Endothelial cell of umbilical vein (primary cell): Measurements from ENCODE around the gene RILP. TPM values are rescaled to one million over a fixed set of nuclear protein-coding genes. Genes with fewer than 3 reads are reported as not detected.

ENCODE experiments used
- BruUV-seq: library from RNA; stranded (reverse); fragments of 400-500 nt; replicated peaks from 2 replicates; lab custom pipeline; 2021; lab: Mats Ljungman, UMichigan
- CTCF ChIA-PET: fragments of 300-600, 350-600 bp; sonication (Branson Sonifier 250); formaldehyde crosslinking; loops from one replicate; lab custom pipeline; 2021; ENCODE audit warnings: antibody characterized with exemption, inconsistent platforms; lab: Charles Lee
- POLR2A ChIA-PET: fragments of 300-600, 350-600 bp; sonication (Branson Sonifier 250); formaldehyde crosslinking; loops from one replicate; lab custom pipeline; 2021; ENCODE audit warnings: antibody characterized with exemption, inconsistent platforms; lab: Charles Lee
- DNase-seq: peaks from one replicate; pipeline ENCODE4 v3.0.0-alpha.2; 2011; ENCODE audit warnings: low read depth, low spot score
- FAIRE-seq: peaks from 2 replicates; lab custom pipeline; 2011; peaks lifted over from hg19 to GRCh38; lab: Jason Lieb, UNC
- H2AFZ ChIP-seq: 2 replicates; pipeline ENCODE4 v1.6.0; 2012; ENCODE audit warnings: low read depth, low read length, control low read depth, inconsistent platforms
- H3K27ac ChIP-seq: 2 replicates; pipeline ENCODE4 v1.5.1; 2011; ENCODE audit warnings: low read depth, mild to moderate bottlenecking, control low read depth, low read length, moderate library complexity; ENCODE audit not compliant: insufficient read depth
- H3K27me3 ChIP-seq, 2 experiments: 2 replicates each; pipeline versions ENCODE4 v1.6.0 to v1.6.1; 2011; ENCODE audit warnings: low read length in 2 of 2, mixed read lengths in 1 of 2; ENCODE audit not compliant: control insufficient read depth in 2 of 2, insufficient read depth in 2 of 2
- H3K36me3 ChIP-seq, 2 experiments: 2 replicates in 1 of 2; 3 replicates in 1 of 2; pipeline ENCODE4 v1.5.1; 2011; ENCODE audit warnings: low read length in 2 of 2, mild to moderate bottlenecking in 1 of 2, moderate library complexity in 1 of 2; ENCODE audit not compliant: control insufficient read depth in 2 of 2, insufficient read depth in 2 of 2; ENCODE audit errors: extremely low read depth in 1 of 2
- H3K4me1 ChIP-seq: 3 replicates; pipeline ENCODE4 v1.5.1; 2011; ENCODE audit warnings: mild to moderate bottlenecking, low read length; ENCODE audit not compliant: control insufficient read depth, insufficient read depth; ENCODE audit errors: extremely low read depth
- H3K4me2 ChIP-seq: 2 replicates; pipeline ENCODE4 v1.6.1; 2011; ENCODE audit warnings: low read length, control low read depth, mixed read lengths; ENCODE audit not compliant: insufficient read depth
- H3K4me3 ChIP-seq, 3 experiments: fragments of 200-600 bp in 1 of 3; sonication (generic), shearing (Covaris generic) in 1 of 3; replicated peaks in 1 of 3; 2 replicates each; pipeline ENCODE4 v1.5.1; 2011 to 2016; ENCODE audit warnings: control low read depth in 3 of 3, low read length in 3 of 3, mild to moderate bottlenecking in 2 of 3, inconsistent platforms in 1 of 3, low read depth in 1 of 3, moderate library complexity in 1 of 3; ENCODE audit not compliant: insufficient read depth in 1 of 3
- H3K79me2 ChIP-seq: 2 replicates; pipeline ENCODE4 v1.6.0; 2012; ENCODE audit warnings: low read length, inconsistent platforms; ENCODE audit not compliant: control insufficient read depth, insufficient read depth
- H3K9ac ChIP-seq: replicated peaks from 2 replicates; pipeline ENCODE3; 2011; ENCODE audit warnings: low read length, control low read depth; ENCODE audit not compliant: insufficient read depth; ENCODE audit errors: extremely low read depth
- H3K9me1 ChIP-seq: replicated peaks from 3 replicates; pipeline ENCODE4 v1.6.0; 2011; ENCODE audit warnings: mild to moderate bottlenecking, low read length; ENCODE audit not compliant: control insufficient read depth, insufficient read depth; ENCODE audit errors: extremely low read depth
- H3K9me3 ChIP-seq: replicated peaks from 2 replicates; pipeline ENCODE4 v1.5.1; 2012; ENCODE audit warnings: low read length, inconsistent platforms; ENCODE audit not compliant: control insufficient read depth, insufficient read depth
- H4K20me1 ChIP-seq: replicated peaks from 2 replicates; pipeline ENCODE3; 2011; ENCODE audit warnings: mild to moderate bottlenecking, low read length; ENCODE audit not compliant: control insufficient read depth, insufficient read depth; ENCODE audit errors: extremely low read depth
- EZH2 ChIP-seq: IDR thresholded peaks from 2 replicates; pipeline ENCODE4 v1.6.1; 2012; ENCODE audit warnings: borderline replicate concordance, low read depth, mild to moderate bottlenecking, moderate library complexity, low read length, inconsistent platforms; ENCODE audit not compliant: severe bottlenecking
- FOS ChIP-seq: IDR thresholded peaks from 2 replicates; pipeline ENCODE4 v1.6.1; 2011; ENCODE audit warnings: mild to moderate bottlenecking, low read length, moderate library complexity, borderline replicate concordance; ENCODE audit not compliant: insufficient read depth
- GATA2 ChIP-seq: IDR thresholded peaks from 2 replicates; pipeline ENCODE4 v1.7.0; 2011; ENCODE audit warnings: low read depth, mild to moderate bottlenecking, moderate library complexity, mixed read lengths, low read length; ENCODE audit not compliant: insufficient read length, insufficient read depth
- JUN ChIP-seq: IDR thresholded peaks from 2 replicates; pipeline ENCODE4 v1.6.1; 2011; ENCODE audit warnings: borderline replicate concordance, low read depth; ENCODE audit not compliant: insufficient read length, insufficient read depth
- MYC ChIP-seq: IDR thresholded peaks from one replicate; pipeline ENCODE4 v1.6.1; 2011; ENCODE audit warnings: mild to moderate bottlenecking, low read depth, low read length
- POLR2A ChIP-seq: IDR thresholded peaks from 2 replicates; pipeline ENCODE4 v1.6.1; 2012; ENCODE audit warnings: low read depth, mild to moderate bottlenecking, control low read depth, low read length
- POLR2AphosphoS5 ChIP-seq: IDR thresholded peaks from 2 replicates; pipeline ENCODE4 v1.6.1; 2012; ENCODE audit warnings: low read depth, mild to moderate bottlenecking, control low read depth, low read length, moderate library complexity; ENCODE audit not compliant: insufficient read depth
- dilution Hi-C: fragments of 300-500 bp; cut with MboI; formaldehyde crosslinking; loops from one replicate; pipeline ENCODE4 v1.15.0; 2019; ENCODE audit warnings: low sequenced_read_pairs; ENCODE audit not compliant: extremely low pct_ligation_motif_present
- intact Hi-C: fragments of 100-400 bp; cut with micrococcal nuclease; formaldehyde crosslinking; loops from one replicate; pipeline ENCODE4 v1.10.0; 2022
- polyA plus RNA-seq, 4 experiments: library from polyadenylated mRNA; depleted of rRNA in 3 of 4; stranded (reverse) in 3 of 4; unstranded in 1 of 4; fragments of >200 nt; gene quantifications; 2 replicates each; pipeline versions ENCODE4 v1.2.1 to v1.2.3, GENCODE V29; 2011 to 2012; ENCODE audit warnings: missing spikeins in 1 of 4
- total RNA-seq: library from RNA; stranded (reverse); gene quantifications from 2 replicates; pipeline ENCODE4 v1.2.3, GENCODE V29; 2021
- TF ChIP-seq, protein P1 (sequence below), 2 donors: IDR thresholded peaks; 1 replicate in 1 of 2; 2 replicates in 1 of 2; pipeline ENCODE4 v1.5.1; 2011; ENCODE audit warnings: low read length in 2 of 2, mild to moderate bottlenecking in 2 of 2, moderate library complexity in 2 of 2, control low read depth in 1 of 2, inconsistent platforms in 1 of 2, low read depth in 1 of 2; ENCODE audit not compliant: insufficient read depth in 1 of 2; ENCODE audit errors: extremely low read depth in 1 of 2
- TF ChIP-seq, protein P2 (sequence below): IDR thresholded peaks from 2 replicates; pipeline ENCODE4 v1.6.1; 2011; ENCODE audit not compliant: insufficient read depth, insufficient read length

The RILP gene
- total and polyA plus RNA-seq, 2 donors (not counting 3 experiments of a cell fraction or from before 2014, with no cell fraction given), result 9.4 to 10.0 TPM

DNA sequence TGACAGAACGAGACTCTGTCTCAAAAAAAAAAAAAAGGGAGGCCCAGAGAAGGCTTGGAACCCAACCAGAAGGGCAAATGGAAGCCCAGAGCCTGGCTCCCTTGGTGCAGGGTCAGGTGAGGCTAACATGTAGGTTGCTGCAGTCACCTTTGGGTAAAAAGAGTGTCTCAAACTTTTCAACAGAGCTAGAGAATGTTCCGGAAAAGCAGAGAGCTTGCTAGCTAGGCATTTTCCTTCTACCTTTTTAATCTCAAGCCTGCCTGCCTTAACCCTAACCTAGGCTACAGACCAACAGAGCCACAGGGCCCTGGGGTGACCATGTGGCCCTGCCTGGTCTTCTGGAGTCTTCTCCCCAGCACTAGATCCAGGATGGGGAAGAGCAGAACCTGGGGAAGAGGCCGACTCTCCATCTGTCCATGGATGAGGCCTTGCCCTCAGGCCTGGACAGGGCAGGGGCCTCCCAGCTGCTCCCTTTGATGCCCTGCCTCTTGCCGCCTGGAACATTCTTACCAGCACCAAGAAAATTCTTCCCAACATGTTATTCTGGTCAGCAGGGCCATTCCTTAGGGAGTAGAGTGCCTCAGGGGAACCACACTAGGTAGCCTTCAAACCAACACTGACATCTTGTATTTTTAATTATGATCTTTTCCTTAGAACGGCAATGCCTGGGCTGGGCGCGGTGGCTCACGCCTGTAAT, 51.1 kb downstream of the RILP start:
- intact Hi-C loops (no loop called here), dilution Hi-C loops (no loop called here)
- H3K9me1 ChIP-seq, result no peaks in the 10 kb centered on the region
- H3K79me2 ChIP-seq, result no peaks in the 10 kb centered on the region
- H3K4me3 ChIP-seq, result no peak overlapping the region
- no peak overlapping the region for H3K27ac ChIP-seq
- FAIRE-seq (no peak), DNase-seq (no peak)
- no peak overlapping the region for H2AFZ ChIP-seq
- H3K4me2 ChIP-seq, result no peak overlapping the region
- H3K9ac ChIP-seq, result no peak overlapping the region
- ChIA-PET CTCF (interaction anchor here (2.1 kb wide), 1 partner anchor 24 kb away, joined by 7 read pairs; no protein-coding TSS in a partner anchor), POLR2A (no interaction called here)
- no peaks in the 10 kb centered on the region for H3K9me3 ChIP-seq
- H3K27me3 ChIP-seq, result no peaks in the 10 kb centered on the region
- H3K36me3 ChIP-seq, result peaks cover 0 to 2% of the 10 kb centered on the region in 2 experiments
- BruUV-seq, result no TSS peak
- no peaks in the 10 kb centered on the region for H4K20me1 ChIP-seq
- peaks cover under 1% of the 10 kb centered on the region for H3K4me1 ChIP-seq
- no peak for TF ChIP-seq FOS
- TF ChIP-seq, protein P1, sequence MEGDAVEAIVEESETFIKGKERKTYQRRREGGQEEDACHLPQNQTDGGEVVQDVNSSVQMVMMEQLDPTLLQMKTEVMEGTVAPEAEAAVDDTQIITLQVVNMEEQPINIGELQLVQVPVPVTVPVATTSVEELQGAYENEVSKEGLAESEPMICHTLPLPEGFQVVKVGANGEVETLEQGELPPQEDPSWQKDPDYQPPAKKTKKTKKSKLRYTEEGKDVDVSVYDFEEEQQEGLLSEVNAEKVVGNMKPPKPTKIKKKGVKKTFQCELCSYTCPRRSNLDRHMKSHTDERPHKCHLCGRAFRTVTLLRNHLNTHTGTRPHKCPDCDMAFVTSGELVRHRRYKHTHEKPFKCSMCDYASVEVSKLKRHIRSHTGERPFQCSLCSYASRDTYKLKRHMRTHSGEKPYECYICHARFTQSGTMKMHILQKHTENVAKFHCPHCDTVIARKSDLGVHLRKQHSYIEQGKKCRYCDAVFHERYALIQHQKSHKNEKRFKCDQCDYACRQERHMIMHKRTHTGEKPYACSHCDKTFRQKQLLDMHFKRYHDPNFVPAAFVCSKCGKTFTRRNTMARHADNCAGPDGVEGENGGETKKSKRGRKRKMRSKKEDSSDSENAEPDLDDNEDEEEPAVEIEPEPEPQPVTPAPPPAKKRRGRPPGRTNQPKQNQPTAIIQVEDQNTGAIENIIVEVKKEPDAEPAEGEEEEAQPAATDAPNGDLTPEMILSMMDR (IDR thresholded peaks at IDR 0.05; ENCODE audit: extremely low read depth in 1 of 2, insufficient read depth in 1 of 2, low read depth in 1 of 2, low read length in 2 of 2), result no peak
- TF ChIP-seq EZH2, result no peak
- TF ChIP-seq GATA2, result no peak
- no peak for TF ChIP-seq POLR2A
- TF ChIP-seq POLR2AphosphoS5, result no peak
- no peak for TF ChIP-seq JUN
- TF ChIP-seq, protein P2, sequence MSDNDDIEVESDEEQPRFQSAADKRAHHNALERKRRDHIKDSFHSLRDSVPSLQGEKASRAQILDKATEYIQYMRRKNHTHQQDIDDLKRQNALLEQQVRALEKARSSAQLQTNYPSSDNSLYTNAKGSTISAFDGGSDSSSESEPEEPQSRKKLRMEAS, result no peak
- no peak for TF ChIP-seq MYC
